Keratinocyte (primary cell): ENCODE results near the gene LRRC2. TPM values are rescaled to one million over a fixed set of nuclear protein-coding genes. Genes with fewer than 3 reads are reported as not detected.

Experiments
- DNase-seq: peaks from one replicate; pipeline ENCODE4 v3.0.0-alpha.2; 2011; ENCODE audit warnings: low read depth, missing footprints, low spot score
- FAIRE-seq: peaks from 2 replicates; lab custom pipeline; 2011; peaks lifted over from hg19 to GRCh38; lab: Jason Lieb, UNC
- H2AFZ ChIP-seq: 2 replicates; pipeline ENCODE4 v1.6.0; 2012; ENCODE audit warnings: low read length, control low read depth, inconsistent platforms; ENCODE audit not compliant: control insufficient read depth
- H3K27ac ChIP-seq: 2 replicates; pipeline ENCODE4 v1.5.1; 2011; ENCODE audit warnings: low read length; ENCODE audit not compliant: control insufficient read depth, insufficient read depth
- H3K27me3 ChIP-seq: 3 replicates; pipeline ENCODE4 v1.6.0; 2011; ENCODE audit warnings: low read length; ENCODE audit not compliant: control insufficient read depth, insufficient read depth; ENCODE audit errors: extremely low read depth
- H3K36me3 ChIP-seq, 2 experiments: 2 replicates in 1 of 2; 3 replicates in 1 of 2; pipeline ENCODE4 v1.5.1; 2011; ENCODE audit warnings: low read length in 2 of 2, mild to moderate bottlenecking in 1 of 2; ENCODE audit not compliant: control insufficient read depth in 2 of 2, insufficient read depth in 2 of 2; ENCODE audit errors: extremely low read depth in 1 of 2
- H3K4me1 ChIP-seq: 3 replicates; pipeline ENCODE4 v1.5.1; 2011; ENCODE audit warnings: low read length; ENCODE audit not compliant: control insufficient read depth, insufficient read depth; ENCODE audit errors: extremely low read depth
- H3K4me2 ChIP-seq: 3 replicates; pipeline ENCODE4 v1.6.0; 2011; ENCODE audit warnings: low read depth, low read length; ENCODE audit not compliant: control insufficient read depth, insufficient read depth; ENCODE audit errors: extremely low read depth
- H3K4me3 ChIP-seq, 3 experiments: fragments of 200-600 bp in 1 of 3; sonication (generic) in 1 of 3; 2 replicates in 2 of 3; 3 replicates in 1 of 3; pipeline ENCODE4 v1.5.1; 2011 to 2016; ENCODE audit warnings: low read length in 3 of 3, mild to moderate bottlenecking in 3 of 3, control low read depth in 2 of 3, inconsistent platforms in 1 of 3, low read depth in 1 of 3, mixed read lengths in 1 of 3, mixed run types in 1 of 3, moderate library complexity in 1 of 3; ENCODE audit not compliant: control insufficient read depth in 2 of 3, insufficient read depth in 2 of 3; ENCODE audit errors: extremely low read depth in 1 of 3
- H3K79me2 ChIP-seq: 2 replicates; pipeline ENCODE4 v1.6.0; 2012; ENCODE audit warnings: low read length; ENCODE audit not compliant: control insufficient read depth, insufficient read depth
- H3K9ac ChIP-seq: 3 replicates; pipeline ENCODE4 v1.6.0; 2011; ENCODE audit warnings: low read length; ENCODE audit not compliant: control insufficient read depth, insufficient read depth; ENCODE audit errors: extremely low read depth
- H3K9me1 ChIP-seq: 3 replicates; pipeline ENCODE4 v1.6.0; 2011; ENCODE audit warnings: low read length; ENCODE audit not compliant: control insufficient read depth, insufficient read depth; ENCODE audit errors: extremely low read depth
- H3K9me3 ChIP-seq: 2 replicates; pipeline ENCODE4 v1.5.1; 2012; ENCODE audit warnings: low read depth, low read length; ENCODE audit not compliant: control insufficient read depth
- H4K20me1 ChIP-seq: 3 replicates; pipeline ENCODE4 v1.6.0; 2011; ENCODE audit warnings: low read length; ENCODE audit not compliant: control insufficient read depth, insufficient read depth; ENCODE audit errors: extremely low read depth
- CTCF ChIP-seq, 3 experiments: IDR thresholded peaks in 1 of 3; conservative IDR thresholded peaks in 1 of 3; optimal IDR thresholded peaks in 1 of 3; 2 replicates in 2 of 3; 3 replicates in 1 of 3; pipeline versions ENCODE3 to v1.5.1; 2011; ENCODE audit warnings: low read length in 3 of 3, mild to moderate bottlenecking in 3 of 3, moderate library complexity in 2 of 3, control low read depth in 1 of 3, inconsistent platforms in 1 of 3; ENCODE audit not compliant: insufficient read depth in 2 of 3; ENCODE audit errors: extremely low read depth in 1 of 3
- EZH2 ChIP-seq: IDR thresholded peaks from one replicate; pipeline ENCODE4 v1.6.1; 2012; ENCODE audit warnings: inconsistent platforms, mild to moderate bottlenecking, low read length, moderate library complexity
- dilution Hi-C: fragments of 300-500 bp; cut with MboI; formaldehyde crosslinking; loops from one replicate; pipeline ENCODE4 v1.7.0; 2020; ENCODE audit warnings: low sequenced_read_pairs; ENCODE audit not compliant: extremely low pct_ligation_motif_present
- polyA plus RNA-seq, 5 experiments: library from polyadenylated mRNA; depleted of rRNA in 3 of 5; stranded (reverse) in 3 of 5; stranded (forward) in 1 of 5; unstranded in 1 of 5; fragments of >200 nt; gene quantifications; 1 replicate in 1 of 5; 2 replicates in 3 of 5; 3 replicates in 1 of 5; pipeline versions ENCODE4 v1.2.1 to v1.2.3, GENCODE V29; 2011 to 2012; ENCODE audit warnings: missing spikeins in 2 of 5, low read depth in 1 of 5, low replicate concordance in 1 of 5

The LRRC2 gene
- polyA plus RNA-seq, 1 donor (not counting 4 experiments of a cell fraction or from before 2014, with no cell fraction given): 0.51 TPM

- H3K79me2 ChIP-seq: no peaks in the 10 kb centered on the region
- H3K9me3 ChIP-seq: peaks cover 1% of the 10 kb centered on the region
- H3K27ac ChIP-seq: no peak overlapping the region
- H3K9ac ChIP-seq: no peak overlapping the region
- H3K4me2 ChIP-seq: peak overlapping the region; percentile 77
- no peaks in the 10 kb centered on the region for H4K20me1 ChIP-seq
- no peaks in the 10 kb centered on the region for H3K27me3 ChIP-seq
- H3K9me1 ChIP-seq: no peaks in the 10 kb centered on the region
- TF ChIP-seq EZH2: no peak
- TF ChIP-seq CTCF (optimal IDR thresholded peaks at IDR 0.05 in 1 of 3, IDR thresholded peaks at IDR 0.05 in 1 of 3, conservative IDR thresholded peaks at IDR 0.05 in 1 of 3; ENCODE audit: extremely low read depth in 1 of 3, insufficient read depth in 2 of 3, low read length in 3 of 3): no peak
- FAIRE-seq (peak; percentile 46), DNase-seq (no peak)
- peaks cover 24% of the 10 kb centered on the region for H3K4me1 ChIP-seq
- dilution Hi-C loops: no loop called here
- H2AFZ ChIP-seq: no peak overlapping the region
- H3K4me3 ChIP-seq: no peak overlapping the region
- H3K36me3 ChIP-seq: no peaks in the 10 kb centered on the region
Observed at GRCh38 chr3:46559091-46559704, 6.9 kb downstream of the LRRC2 start.

- Histone ChIP-seq H3K36me3 (no peaks in the 10 kb centered on the region), H3K9me3 (peaks cover 1% of the 10 kb centered on the region), H3K4me3 (peak overlapping the region in 2 of 3 experiments; percentile 13 to 56), H3K9ac (peak overlapping the region; percentile 30), H3K9me1 (no peaks in the 10 kb centered on the region), H4K20me1 (no peaks in the 10 kb centered on the region), H2AFZ (peak overlapping the region; percentile 31), H3K79me2 (no peaks in the 10 kb centered on the region), H3K4me2 (peak overlapping the region; percentile 77), H3K27me3 (no peaks in the 10 kb centered on the region), H3K4me1 (peaks cover 24% of the 10 kb centered on the region), H3K27ac (peak overlapping the region; percentile 28)
- DNase-seq: peak; percentile 30
- peak; percentile 50 to 93 (median 77) for TF ChIP-seq CTCF (optimal IDR thresholded peaks at IDR 0.05 in 1 of 3, IDR thresholded peaks at IDR 0.05 in 1 of 3, conservative IDR thresholded peaks at IDR 0.05 in 1 of 3; ENCODE audit: extremely low read depth in 1 of 3, insufficient read depth in 2 of 3, low read length in 3 of 3)
- TF ChIP-seq EZH2: no peak
- peak; percentile 71 for FAIRE-seq
- dilution Hi-C loops: no loop called here
Observed at GRCh38 chr3:46558184-46559043, 7.7 kb downstream of the LRRC2 start.
